Right forelimb (tissue), 1 donor: ENCODE measurements around the gene REG3A.

Experiments
- DNase-seq: peaks from one replicate; pipeline ENCODE4 v3.0.0-alpha.2; 2018

The REG3A gene

DNA sequence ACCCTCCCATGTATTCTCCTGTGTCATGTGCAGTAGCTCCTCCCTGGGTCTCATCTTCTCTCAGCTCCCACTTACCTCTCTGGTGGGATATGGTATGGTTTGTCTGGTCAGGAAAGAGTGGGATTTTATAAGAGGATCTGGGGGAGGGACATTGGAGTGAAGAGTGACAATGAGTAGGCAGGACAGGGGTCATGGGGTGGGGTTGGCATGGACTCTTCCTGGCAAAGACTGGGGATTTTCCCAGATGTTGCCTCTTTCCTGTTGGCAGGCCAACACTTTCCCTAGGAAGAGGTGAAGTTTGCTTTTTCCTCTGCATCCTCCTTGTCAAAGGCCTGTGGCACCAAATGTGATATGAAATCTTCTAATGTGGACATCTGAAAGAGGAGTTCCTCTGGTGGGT lies at the start of gene REG3A:
REG3A (minus strand) TSS at position 101 of the 400 bp plus-strand sequence. CDS start 348 bp downstream, outside the sequence.
- DNase-seq = no peak

DNA sequence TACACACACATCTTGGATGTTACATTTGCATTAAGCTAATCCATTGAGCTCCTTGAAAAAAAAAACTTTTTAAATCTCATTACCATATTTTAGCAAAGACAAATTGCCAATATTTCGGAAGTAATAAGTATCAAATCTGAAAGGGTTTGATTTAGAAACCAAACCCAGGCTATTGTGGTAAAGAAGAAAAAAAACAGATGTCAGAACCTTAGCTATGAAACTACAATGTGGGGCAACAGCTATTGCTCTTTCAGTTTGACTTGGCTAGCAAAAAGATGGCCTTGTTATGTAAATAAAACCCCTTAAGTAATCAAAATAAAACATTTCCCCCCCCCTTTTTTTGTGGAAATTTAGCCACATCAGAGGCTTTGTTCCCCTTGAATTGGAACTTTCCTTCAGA lies 41.2 kb upstream of the REG3A start:
- DNase-seq = no peak

GRCh38 chr2:79191816-79192215 lies 32.3 kb upstream of the REG3A start:
- no peak for DNase-seq

DNA sequence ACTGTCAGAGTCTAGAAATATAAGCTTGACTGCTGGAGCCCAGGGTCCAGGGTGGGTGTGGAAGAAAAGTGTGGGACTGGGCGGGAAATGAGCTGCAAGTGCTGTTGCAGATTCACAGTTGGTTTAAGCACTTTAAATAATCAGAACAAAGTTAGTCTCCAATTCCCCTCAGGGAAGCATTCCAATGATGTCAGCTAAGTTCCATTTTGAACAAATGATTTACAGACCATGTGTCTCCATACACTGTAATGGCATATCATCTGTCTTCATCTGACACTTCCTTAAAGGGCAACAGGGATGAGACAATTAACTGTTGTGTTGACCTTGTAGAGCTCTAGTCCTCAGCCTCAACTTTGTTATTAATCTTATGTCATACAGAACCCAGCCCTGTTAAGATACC lies 31.5 kb upstream of the REG3A start:
- no peak for DNase-seq

GRCh38 chr2:79189465-79189864 lies 29.9 kb upstream of the REG3A start:
- no peak for DNase-seq

- no peak for DNase-seq
These were observed 22.1 kb upstream of the REG3A start for GRCh38 chr2:79181617-79182016.

DNA sequence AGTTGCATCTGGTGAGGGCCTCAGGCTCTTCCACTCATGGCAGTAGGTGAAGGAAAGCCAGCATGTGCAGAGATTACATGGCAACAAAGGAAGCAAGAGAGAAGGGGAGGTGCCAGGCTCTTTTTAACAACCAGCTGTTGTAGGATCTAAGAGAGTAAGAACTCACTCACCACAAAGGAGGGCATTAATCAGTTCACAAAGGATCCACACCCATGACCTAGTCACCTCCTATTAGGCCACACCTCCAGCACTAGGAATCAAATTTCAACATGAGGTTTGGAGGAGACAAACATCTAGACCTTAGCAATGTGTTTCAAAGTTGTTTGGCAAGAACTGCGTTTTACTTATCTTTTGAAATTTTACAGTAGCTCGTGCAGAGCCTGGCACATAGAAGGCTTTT lies 20.5 kb upstream of the REG3A start:
- DNase-seq = no peak

DNA sequence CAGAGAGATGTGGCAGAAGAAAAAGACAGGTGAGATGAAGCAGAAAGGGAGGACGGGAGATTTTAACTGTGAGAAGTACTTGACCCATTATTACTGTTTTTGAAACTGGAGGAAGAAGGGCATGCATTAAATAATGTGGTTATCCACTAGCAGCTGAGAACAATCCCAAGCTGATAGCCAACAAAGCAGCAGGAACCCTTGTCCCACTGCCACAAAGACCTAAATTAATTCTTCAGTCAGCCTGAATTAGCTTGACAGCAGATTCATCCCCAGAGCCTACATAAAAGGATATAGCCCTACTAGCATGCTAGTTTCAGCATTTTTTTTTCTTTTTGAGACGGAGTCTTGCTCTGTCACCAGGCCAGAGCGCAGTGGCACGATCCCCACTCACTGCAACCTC lies 19.5 kb upstream of the REG3A start:
- no peak for DNase-seq

DNA sequence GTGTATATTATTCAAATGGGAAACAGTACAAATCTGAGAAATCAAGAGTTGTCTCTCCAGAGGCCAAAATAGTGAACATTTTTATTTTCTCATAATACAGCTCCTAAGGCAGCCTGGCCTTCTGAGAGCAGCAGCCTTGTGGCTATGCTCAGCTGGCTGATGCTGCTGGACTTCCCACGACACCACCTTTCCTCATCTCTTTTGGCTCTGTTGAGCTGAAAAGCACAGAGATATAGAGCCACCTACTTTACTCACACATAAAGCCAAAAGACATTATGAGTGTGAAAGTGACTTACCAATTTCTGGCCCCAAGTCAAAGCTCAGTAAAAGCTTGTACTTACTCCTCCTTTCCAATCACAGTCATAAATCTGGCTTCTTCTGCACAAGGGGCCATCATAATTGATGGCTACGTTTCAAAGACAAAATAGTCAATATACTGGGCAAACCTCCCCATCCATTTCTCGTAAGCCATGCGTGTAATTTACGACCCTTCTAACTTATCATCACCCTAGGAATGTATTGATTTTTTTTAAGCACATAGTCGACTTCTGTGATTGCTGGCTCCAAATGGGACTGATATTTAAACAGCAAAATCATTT lies 18.6 kb upstream of the REG3A start:
- no peak for DNase-seq

GRCh38 chr2:79171348-79171958 lies 11.9 kb upstream of the REG3A start:
- no peak for DNase-seq

DNA sequence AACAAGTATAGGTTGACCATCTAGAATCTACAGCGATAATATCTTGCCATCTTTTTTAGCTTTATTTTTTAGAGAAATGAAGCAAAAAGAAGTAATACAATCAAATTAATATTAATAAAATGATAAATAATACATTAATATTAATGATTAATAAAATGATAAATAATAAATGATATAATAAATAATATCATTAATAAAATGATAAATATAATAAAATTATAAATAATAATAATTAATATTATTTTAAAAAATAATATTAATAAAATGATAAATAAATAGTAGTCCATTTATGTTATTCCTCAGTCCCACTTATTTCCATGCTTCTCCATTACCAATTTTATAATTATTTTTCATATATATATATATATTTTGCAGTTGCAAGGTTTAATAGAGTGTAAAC lies 3.2 kb upstream of the REG3A start:
- no peak for DNase-seq

GRCh38 chr2:79162132-79162531 lies 2.6 kb upstream of the REG3A start:
- no peak for DNase-seq

DNA sequence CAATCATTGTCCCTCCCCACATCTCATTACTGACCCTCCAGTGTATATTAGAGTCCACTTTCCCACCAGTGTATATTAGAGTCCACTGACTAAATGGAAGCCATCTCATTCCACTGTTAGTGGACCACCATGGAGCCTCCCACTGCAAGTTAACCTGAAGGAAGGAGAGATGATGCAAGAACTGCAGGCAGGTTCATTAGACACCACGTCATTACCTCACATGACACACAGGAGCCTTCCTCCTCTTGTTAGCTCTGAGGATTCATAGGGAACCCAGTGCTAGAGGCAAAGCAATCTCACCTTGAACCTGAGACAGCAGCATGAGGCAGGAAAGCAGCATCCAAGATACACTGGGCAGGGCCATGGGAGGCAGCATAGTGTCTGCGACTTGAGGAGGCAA lies 523 bp downstream of the REG3A start:
- DNase-seq = no peak

DNA sequence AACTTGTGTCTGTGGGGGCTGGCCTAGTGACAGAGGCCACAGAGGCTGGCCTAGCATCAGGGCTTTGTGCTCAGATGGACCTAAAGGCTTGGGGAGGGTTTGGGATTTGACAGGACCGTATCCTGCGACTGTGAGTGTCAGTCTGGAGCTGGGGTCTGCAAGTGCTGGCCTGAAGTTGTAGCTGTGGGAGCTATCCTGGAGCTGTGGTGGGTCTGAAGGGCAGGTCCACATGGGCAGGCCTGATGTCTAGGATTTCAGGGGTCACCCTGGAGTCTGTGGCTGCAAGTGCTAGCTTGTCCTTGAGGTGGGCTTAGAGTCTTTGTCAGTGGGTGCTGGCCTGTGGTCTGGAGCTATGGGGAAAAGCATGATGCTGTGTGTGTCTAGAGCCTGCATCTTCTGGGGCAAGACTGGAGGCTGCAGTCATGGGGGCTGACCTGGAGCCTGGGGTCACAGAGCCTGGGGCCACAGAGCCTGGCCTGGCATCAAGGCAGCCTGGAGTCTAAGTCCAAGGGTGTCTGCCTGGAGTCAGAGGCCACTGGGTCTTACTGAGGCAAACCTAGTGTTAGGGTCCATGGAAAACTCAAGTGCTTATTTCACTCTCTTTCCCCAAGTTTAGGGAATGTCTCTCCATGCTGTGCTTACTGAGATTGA lies 3.6 kb downstream of the REG3A start:
- no peak for DNase-seq

- DNase-seq = no peak
These were observed 20.1 kb downstream of the REG3A start for GRCh38 chr2:79139423-79139822.

- DNase-seq = no peak
These were observed 21.2 kb downstream of the REG3A start for GRCh38 chr2:79138385-79138784.

- no peak for DNase-seq
These were observed 27.9 kb downstream of the REG3A start for GRCh38 chr2:79131687-79132086.

DNA sequence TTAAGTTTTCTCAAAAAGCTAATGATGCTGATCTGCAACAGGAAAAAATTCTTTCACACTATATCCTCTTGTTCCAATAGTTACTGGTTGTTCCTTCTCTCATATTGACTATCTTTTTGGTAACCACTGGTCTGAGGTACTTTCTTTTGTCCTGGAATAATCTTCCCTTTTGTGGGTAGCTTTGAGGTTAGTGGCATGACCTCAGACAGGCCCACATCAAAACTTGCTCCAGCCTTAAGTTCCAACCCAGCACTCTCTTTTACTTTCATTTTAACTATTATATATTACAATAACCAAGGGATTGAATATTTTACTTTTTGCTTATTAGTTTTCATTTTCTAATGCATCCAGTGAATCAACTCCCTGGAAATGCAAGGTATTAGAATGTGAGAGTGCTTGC lies 29.7 kb downstream of the REG3A start:
- no peak for DNase-seq

DNA sequence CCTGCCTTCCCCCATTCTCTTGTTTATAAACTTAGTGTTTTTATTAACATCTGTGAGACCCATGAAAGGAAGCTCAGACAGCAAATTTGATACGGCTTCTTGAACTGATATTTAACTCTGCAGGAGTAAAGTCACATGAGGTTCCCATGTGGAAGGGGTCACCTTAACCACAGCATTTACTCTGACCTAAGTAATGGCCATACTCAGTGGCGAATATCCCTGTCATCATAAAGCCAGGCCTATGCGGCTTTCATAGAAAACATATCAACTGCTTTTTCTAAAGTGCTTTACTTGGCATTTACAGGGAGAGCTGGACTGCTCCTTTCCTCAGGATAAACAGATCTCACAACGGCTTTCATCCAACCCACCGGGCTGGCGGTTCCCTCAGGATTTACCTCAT lies 30.3 kb downstream of the REG3A start:
- no peak for DNase-seq

GRCh38 chr2:79128406-79128805 lies 31.1 kb downstream of the REG3A start:
- DNase-seq = no peak

- no peak for DNase-seq
These were observed 33.9 kb downstream of the REG3A start for GRCh38 chr2:79125721-79125985.

DNA sequence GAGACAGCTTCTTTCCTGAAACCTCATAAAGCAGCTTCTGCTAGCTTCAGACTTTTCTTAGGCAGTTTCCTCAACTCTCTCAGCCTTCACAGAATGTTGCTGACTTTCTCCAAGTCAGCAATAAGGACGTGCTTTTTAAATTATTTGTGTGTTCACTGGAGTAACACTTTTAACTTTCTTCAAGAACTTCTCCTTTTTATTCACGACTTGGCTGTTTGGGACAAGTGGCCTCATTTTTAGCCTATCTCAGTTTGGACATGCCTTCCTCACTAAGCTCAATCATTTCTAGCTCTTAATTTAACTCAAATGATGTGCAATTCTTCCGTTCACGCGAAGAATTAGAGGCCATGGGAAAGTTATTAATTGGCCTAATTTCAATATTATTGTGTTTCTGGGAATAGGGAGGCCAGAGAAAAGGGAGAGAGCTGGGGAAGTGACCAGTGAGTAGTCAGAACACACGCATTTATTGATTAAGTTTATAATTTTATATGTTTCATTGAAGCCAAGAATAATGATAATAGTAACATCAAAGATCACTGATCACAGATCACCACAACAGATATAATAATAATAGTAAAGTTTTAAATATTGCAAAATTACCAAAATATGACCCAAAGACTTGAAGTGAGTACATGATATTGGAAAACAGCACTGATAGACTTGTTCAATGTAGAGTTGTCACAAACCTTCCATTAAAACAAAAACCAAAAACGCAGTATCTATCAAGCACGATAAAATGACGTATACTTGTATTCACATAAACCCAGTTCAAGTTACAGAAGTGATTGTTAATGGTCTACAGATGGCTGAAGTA lies 34.4 kb downstream of the REG3A start:
- DNase-seq = no peak

DNA sequence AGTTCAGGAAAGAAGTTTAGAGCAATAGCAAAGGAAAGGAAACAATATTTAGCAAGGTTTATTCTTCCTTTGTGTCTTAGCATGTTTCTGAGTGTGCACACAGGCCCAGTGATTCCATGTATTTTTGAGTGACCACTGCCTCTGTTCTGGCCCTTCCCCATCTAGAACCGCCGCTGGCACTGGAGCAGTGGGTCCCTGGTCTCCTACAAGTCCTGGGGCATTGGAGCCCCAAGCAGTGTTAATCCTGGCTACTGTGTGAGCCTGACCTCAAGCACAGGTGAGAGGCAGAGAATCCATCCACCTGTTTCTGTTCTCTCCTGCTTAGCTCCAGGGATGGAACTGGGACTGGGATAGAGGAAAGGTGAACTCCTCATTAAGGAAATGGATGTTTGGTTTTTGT lies 36.9 kb downstream of the REG3A start:
- no peak for DNase-seq

DNA sequence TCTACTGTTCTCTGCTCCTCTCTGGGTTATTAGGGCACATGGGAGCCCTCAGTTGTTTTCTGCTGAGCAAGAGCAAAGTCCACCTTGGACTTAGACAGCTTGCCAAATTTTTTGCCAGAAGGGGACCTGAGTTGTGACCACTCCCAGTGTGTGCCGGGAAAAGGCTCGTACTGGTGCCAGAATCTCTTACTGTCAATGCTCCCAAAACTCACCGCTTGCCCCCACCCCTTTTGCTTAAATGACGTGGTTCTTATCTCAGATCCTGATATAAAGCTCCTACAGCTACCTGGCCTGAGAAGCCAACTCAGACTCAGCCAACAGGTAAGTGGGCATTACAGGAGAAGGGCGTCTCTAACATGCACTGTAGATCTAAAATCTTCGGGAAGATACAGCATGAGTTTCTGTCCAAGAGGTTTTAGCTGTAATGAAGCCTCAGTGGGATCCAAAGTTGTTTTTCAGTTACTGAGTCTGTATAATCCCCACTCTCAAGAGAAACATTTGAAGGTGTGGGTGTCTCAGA lies 39.3 kb downstream of the REG3A start, which contains the start of gene REG1A:
REG1A (plus strand) TSS at position 295 of the 520 bp plus-strand sequence. CDS start 374 bp downstream, outside the sequence.
- DNase-seq = no peak
